Common myeloid progenitor, CD34-positive (primary cell): ENCODE measurements around the gene BTRC.
A peak's percentile ranks its signal among the peaks of the same experiment; 100 is the strongest.

ENCODE experiments used
- CTCF ChIA-PET: fragments of 350-600 bp; sonication (Branson Sonifier 250); formaldehyde crosslinking; loops from one replicate; lab custom pipeline; 2021; ENCODE audit warnings: antibody characterized with exemption; lab: Charles Lee
- POLR2A ChIA-PET: fragments of 350-600 bp; sonication (Branson Sonifier 250); formaldehyde crosslinking; loops from one replicate; lab custom pipeline; 2021; ENCODE audit warnings: antibody characterized with exemption; lab: Charles Lee
- DNase-seq, 3 donors: peaks; one replicate each; pipeline versions ENCODE4 v3.0.0 to v3.0.0-alpha.2; 2013
- H3K27ac ChIP-seq, 2 experiments: 1 replicate in 1 of 2; 2 replicates in 1 of 2; pipeline ENCODE4 v1.7.0; 2013; ENCODE audit warnings: inconsistent platforms in 2 of 2, low read length in 2 of 2, mild to moderate bottlenecking in 2 of 2, low read depth in 1 of 2, moderate library complexity in 1 of 2; ENCODE audit not compliant: severe bottlenecking in 2 of 2, insufficient read depth in 1 of 2, poor library complexity in 1 of 2
- H3K27me3 ChIP-seq, 5 experiments: replicated peaks in 2 of 5; 1 replicate in 3 of 5; 2 replicates in 2 of 5; pipeline versions ENCODE4 v1.6.1 to v1.7.0; 2013; ENCODE audit warnings: low read length in 4 of 5, mild to moderate bottlenecking in 2 of 5, moderate library complexity in 2 of 5, inconsistent platforms in 1 of 5; ENCODE audit not compliant: insufficient read depth in 5 of 5, control insufficient read depth in 4 of 5
- H3K36me3 ChIP-seq, 4 experiments: 1 replicate in 2 of 4; 2 replicates in 2 of 4; pipeline versions ENCODE4 v1.6.1 to v1.7.0; 2013; ENCODE audit warnings: low read length in 3 of 4, control low read depth in 1 of 4, mild to moderate bottlenecking in 1 of 4; ENCODE audit not compliant: control insufficient read depth in 4 of 4, insufficient read depth in 4 of 4
- H3K4me1 ChIP-seq, 4 experiments: 1 replicate in 3 of 4; 2 replicates in 1 of 4; pipeline versions ENCODE4 v1.6.1 to v1.7.1; 2013; ENCODE audit warnings: low read length in 3 of 4, mild to moderate bottlenecking in 3 of 4, control low read depth in 1 of 4, inconsistent platforms in 1 of 4, moderate library complexity in 1 of 4; ENCODE audit not compliant: control insufficient read depth in 4 of 4, insufficient read depth in 4 of 4; ENCODE audit errors: control extremely low read depth in 1 of 4
- H3K4me3 ChIP-seq, 7 experiments: 1 replicate in 4 of 7; 2 replicates in 3 of 7; pipeline versions ENCODE4 v1.5.1 to v1.7.0; 2013; ENCODE audit warnings: mild to moderate bottlenecking in 7 of 7, low read length in 6 of 7, moderate library complexity in 6 of 7, inconsistent platforms in 2 of 7, low read depth in 2 of 7, control low read depth in 1 of 7; ENCODE audit not compliant: insufficient read depth in 4 of 7, control insufficient read depth in 1 of 7; ENCODE audit errors: extremely low read depth in 1 of 7
- H3K9me3 ChIP-seq, 5 experiments: 1 replicate in 4 of 5; 2 replicates in 1 of 5; pipeline versions ENCODE4 v1.6.1 to v1.7.1; 2013; ENCODE audit warnings: low read length in 4 of 5, mild to moderate bottlenecking in 2 of 5, inconsistent platforms in 1 of 5, low read depth in 1 of 5, moderate library complexity in 1 of 5; ENCODE audit not compliant: control insufficient read depth in 4 of 5, insufficient read depth in 2 of 5; ENCODE audit errors: control extremely low read depth in 1 of 5
- WGBS: methylation state at CpG from one replicate; pipeline ENCODE4 v1.1.5; 2013; ENCODE audit not compliant: insufficient coverage; 5-methylcytosine and 5-hydroxymethylcytosine counted together

BTRC gene

GRCh38 chr10:101436302-101436701 lies 82.3 kb downstream of the BTRC start:
- Histone ChIP-seq H3K27me3 (no peaks in the 10 kb centered on the region), H3K27ac (no peak overlapping the region), H3K4me1 (peaks cover 0 to 2% (median 0%) of the 10 kb centered on the region in 4 experiments), H3K4me3 (no peak overlapping the region), H3K36me3 (peaks cover 0 to 4% (median 2%) of the 10 kb centered on the region in 4 experiments), H3K9me3 (no peaks in the 10 kb centered on the region)
- POLR2A ChIA-PET: no interaction called here
- CTCF ChIA-PET: interaction anchor here (0.7 to 2.4 kb wide), 9 partner anchors 16 to 223 kb away, joined by 3 to 7 read pairs (median 3); no protein-coding TSS in a partner anchor
- WGBS: 95% methylated on average over 5 of the region's 6 CpGs
- DNase-seq: no peak

- no peak overlapping the region for H3K4me3 ChIP-seq
- WGBS: 100% methylated on average over 4 of the region's 5 CpGs
- no peak for DNase-seq
- CTCF ChIA-PET: interaction anchor here (2.4 to 4.5 kb wide), 3 partner anchors 16 to 138 kb away, joined by 7 to 55 read pairs (median 28); no protein-coding TSS in a partner anchor
- peaks cover 0 to 2% (median 0%) of the 10 kb centered on the region in 4 experiments for H3K4me1 ChIP-seq
- no peak overlapping the region for H3K27ac ChIP-seq
- H3K36me3 ChIP-seq: no peaks in the 10 kb centered on the region
- POLR2A ChIA-PET: no interaction called here
- H3K27me3 ChIP-seq: no peaks in the 10 kb centered on the region
- no peaks in the 10 kb centered on the region for H3K9me3 ChIP-seq
Observed at GRCh38 chr10:101438881-101439391, 85.0 kb downstream of the BTRC start.

DNA sequence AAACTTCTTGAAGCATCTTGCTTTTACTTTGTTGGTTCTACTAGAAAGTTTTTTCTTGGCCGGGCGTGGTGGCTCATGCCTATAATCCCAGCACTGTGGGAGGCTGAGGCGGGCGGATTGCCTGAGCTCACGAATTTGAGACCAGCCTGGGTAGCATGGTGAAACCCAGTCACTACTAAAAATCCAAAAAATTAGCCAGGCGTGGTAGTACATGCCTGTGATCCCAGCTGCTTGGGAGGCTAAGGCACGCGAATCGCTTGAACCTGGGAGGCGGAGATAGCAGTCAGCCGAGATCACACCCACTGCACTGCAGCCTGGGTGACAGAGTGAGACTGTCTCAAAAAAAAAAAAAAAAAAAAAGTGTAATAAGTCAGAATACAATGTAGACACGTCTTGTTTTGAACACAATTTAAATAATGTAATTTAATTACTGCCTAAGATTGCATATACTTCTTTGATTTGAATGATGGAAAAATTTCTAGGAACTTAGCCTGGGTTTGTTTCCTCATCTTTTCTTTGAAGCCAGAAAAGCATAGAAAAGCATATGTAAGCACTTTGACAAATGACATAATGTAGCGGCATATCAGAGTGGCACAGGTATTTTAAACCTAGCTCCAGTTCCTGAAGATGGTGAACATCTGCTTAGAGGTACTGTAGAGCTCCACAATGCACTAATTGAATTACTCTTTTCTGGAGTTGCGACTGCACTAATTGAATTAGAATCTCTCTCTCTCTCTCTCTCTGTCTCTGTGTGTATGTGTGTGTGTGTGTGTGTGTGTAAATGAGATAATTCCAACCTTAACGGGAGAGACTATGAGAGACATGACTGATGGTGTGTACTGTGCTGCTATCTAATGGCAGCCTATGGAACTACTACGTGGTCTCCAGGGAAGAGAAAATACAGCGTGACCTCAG lies 87.8 kb downstream of the BTRC start:
- 94% methylated on average over 10 of the region's 17 CpGs for WGBS
- peak; percentile 71 to 85 (median 81) for DNase-seq
- no peak overlapping the region for H3K4me3 ChIP-seq
- H3K4me1 ChIP-seq: no peaks in the 10 kb centered on the region
- ChIA-PET POLR2A (interaction anchor here (0.7 kb wide), 2 partner anchors 129 to 144 kb away, joined by 3 to 5 read pairs; no protein-coding TSS in a partner anchor), CTCF (interaction anchor here (0.6 to 4.5 kb wide), 18 partner anchors 8 to 175 kb away, joined by 3 to 55 read pairs (median 5); no protein-coding TSS in a partner anchor)
- peaks cover 0 to 7% (median 0%) of the 10 kb centered on the region in 5 experiments for H3K27me3 ChIP-seq
- no peaks in the 10 kb centered on the region for H3K9me3 ChIP-seq
- no peak overlapping the region for H3K27ac ChIP-seq
- no peaks in the 10 kb centered on the region for H3K36me3 ChIP-seq

DNA sequence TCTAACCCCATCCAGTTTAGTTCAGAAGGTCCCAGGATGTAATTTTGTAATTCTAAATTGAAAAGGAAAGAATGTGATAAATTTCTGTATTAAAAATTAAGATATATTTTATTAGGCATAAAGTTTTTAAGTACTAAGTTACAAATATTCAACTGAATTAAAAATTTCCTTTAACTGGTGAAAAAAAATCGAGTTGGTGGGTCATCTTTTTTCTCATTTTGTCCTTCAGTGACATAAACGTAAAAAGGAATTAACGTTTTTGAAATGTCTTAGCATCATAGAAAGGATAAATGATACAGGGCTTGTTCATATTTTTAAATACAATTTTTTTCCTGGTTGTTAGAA lies 88.5 kb downstream of the BTRC start:
- no peak overlapping the region for H3K4me3 ChIP-seq
- no peaks in the 10 kb centered on the region for H3K9me3 ChIP-seq
- no peaks in the 10 kb centered on the region for H3K4me1 ChIP-seq
- no peaks in the 10 kb centered on the region for H3K36me3 ChIP-seq
- no peak overlapping the region for H3K27ac ChIP-seq
- ChIA-PET CTCF (interaction anchor here (0.9 to 4.5 kb wide), 7 partner anchors 8 to 176 kb away, joined by 4 to 55 read pairs (median 6); no protein-coding TSS in a partner anchor), POLR2A (no interaction called here)
- no peak for DNase-seq
- H3K27me3 ChIP-seq: peaks cover 0 to 12% (median 0%) of the 10 kb centered on the region in 5 experiments
- no CpG with 5 or more reads among the region's 3 CpGs for WGBS

DNA sequence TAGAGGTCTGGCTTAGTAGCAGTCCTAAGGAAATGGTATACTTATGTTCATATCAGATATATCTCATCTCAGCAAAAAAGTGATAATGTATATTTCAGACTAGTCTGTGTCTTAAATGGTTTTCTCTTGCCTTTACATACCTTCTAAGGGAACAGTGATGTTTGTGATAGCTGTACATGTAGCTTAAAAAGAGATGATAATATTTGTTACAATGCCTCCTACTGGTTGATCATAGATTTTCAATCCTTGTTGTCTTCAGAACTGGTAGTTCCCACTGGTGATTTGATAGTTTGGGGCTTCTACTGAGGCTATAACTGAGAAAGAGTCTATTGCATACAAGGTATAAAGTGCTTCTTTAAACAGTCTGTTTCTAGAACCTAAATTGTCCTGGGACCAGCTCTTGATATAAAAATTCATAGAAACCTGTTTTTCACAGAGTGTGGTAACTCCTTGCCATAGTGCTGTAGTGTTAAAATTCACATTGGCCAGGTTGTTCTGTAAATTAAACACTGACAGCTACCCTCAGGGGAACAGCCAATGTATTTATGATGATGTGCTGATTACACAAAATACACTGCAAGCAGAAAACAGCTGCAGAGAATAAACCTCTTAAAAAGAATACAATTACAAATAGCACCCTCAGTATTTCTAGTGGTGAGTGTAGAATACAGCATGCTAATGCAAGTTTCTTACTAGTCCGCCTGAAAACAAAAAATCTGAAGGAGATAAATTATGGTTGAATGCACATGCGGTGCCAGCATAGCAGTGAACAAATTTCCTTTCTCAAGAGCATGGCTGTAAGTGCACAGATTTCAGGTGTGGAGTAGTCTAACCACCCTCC lies 90.3 kb downstream of the BTRC start:
- Histone ChIP-seq H3K36me3 (no peaks in the 10 kb centered on the region), H3K9me3 (no peaks in the 10 kb centered on the region), H3K27ac (no peak overlapping the region), H3K4me3 (no peak overlapping the region), H3K4me1 (no peaks in the 10 kb centered on the region), H3K27me3 (peaks cover 0 to 27% (median 2%) of the 10 kb centered on the region in 5 experiments)
- CTCF ChIA-PET: interaction anchor here (0.6 to 5.3 kb wide), 26 partner anchors 10 to 230 kb away, joined by 3 to 48 read pairs (median 4); no protein-coding TSS in a partner anchor
- POLR2A ChIA-PET: no interaction called here
- peak in 2 of 3 donors; percentile 47 to 53 for DNase-seq
- WGBS: 100% methylated on average over 2 of the region's 2 CpGs

- Histone ChIP-seq H3K27me3 (peaks cover 0 to 42% (median 8%) of the 10 kb centered on the region in 5 experiments), H3K36me3 (no peaks in the 10 kb centered on the region), H3K4me3 (no peak overlapping the region), H3K9me3 (no peaks in the 10 kb centered on the region), H3K27ac (no peak overlapping the region), H3K4me1 (peaks cover 3 to 10% (median 7%) of the 10 kb centered on the region in 4 experiments)
- POLR2A ChIA-PET: no interaction called here
- DNase-seq: no peak
- CTCF ChIA-PET: interaction anchor here (1.8 to 5.3 kb wide), 4 partner anchors 10 to 232 kb away, joined by 7 to 48 read pairs (median 16); no protein-coding TSS in a partner anchor
- WGBS: 86% methylated on average over 1 of the region's 2 CpGs
Observed at GRCh38 chr10:101446071-101446470, 92.1 kb downstream of the BTRC start.
